Measurements from ENCODE around the gene COBL. TPM values are rescaled to one million over a fixed set of nuclear protein-coding genes. Genes with fewer than 3 reads are reported as not detected.
A peak's percentile ranks its signal among the peaks of the same experiment; 100 is the strongest.

Gene COBL
- total RNA-seq, 1 donor from 2014 or later = 9.2 TPM

GRCh38 chr7:51255536-51256208, 60.9 kb downstream of the COBL start:
- no peak for DNase-seq (ENCODE audit: low spot score)

- DNase-seq (ENCODE audit: low spot score) = no peak
Observed at GRCh38 chr7:51255036-51255435, 61.6 kb downstream of the COBL start.

GRCh38 chr7:51253157-51253556, 63.5 kb downstream of the COBL start:
- DNase-seq (ENCODE audit: low spot score) = no peak

DNA sequence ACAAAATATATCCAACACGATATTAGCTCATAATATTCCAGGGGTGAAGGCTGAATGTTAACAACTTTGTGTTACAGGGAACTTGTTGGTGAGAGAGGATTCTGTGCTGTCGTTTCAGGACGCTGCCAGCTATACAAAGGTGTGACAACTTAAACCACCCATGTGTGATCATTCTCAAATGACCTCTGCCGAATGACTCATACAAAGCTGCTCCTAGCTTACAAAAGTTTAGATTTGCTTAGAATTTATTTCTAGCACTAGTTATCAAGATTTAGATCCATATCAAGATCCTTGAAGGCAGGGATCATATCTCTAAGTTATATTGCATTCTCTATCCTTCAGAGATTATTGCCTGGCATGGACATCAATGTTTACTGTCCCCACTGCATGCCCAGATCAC, 65.3 kb downstream of the COBL start:
- DNase-seq (ENCODE audit: low spot score) = peak; percentile 8

- no peak for DNase-seq (ENCODE audit: low spot score)
Observed at GRCh38 chr7:51250512-51250911, 66.1 kb downstream of the COBL start.

DNA sequence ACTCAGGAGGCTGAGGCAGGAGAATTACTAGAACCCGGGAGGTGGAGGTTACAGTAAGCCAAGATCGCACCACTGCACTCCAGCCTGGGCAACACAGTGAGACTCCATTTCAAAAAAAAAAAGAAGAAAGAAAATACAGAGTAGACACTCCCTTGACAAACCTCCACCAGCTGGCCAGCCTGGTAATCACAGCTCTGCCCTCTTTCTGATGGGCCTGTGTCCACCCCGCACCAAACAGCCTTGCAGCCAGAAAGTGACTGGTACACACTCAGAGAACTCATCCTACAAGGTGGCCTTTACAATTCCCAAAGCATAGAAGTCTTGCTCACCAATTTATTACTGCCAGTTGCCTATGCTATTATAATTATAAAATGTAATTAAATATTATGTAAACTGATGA, 66.6 kb downstream of the COBL start:
- DNase-seq (ENCODE audit: low spot score) = no peak

DNA sequence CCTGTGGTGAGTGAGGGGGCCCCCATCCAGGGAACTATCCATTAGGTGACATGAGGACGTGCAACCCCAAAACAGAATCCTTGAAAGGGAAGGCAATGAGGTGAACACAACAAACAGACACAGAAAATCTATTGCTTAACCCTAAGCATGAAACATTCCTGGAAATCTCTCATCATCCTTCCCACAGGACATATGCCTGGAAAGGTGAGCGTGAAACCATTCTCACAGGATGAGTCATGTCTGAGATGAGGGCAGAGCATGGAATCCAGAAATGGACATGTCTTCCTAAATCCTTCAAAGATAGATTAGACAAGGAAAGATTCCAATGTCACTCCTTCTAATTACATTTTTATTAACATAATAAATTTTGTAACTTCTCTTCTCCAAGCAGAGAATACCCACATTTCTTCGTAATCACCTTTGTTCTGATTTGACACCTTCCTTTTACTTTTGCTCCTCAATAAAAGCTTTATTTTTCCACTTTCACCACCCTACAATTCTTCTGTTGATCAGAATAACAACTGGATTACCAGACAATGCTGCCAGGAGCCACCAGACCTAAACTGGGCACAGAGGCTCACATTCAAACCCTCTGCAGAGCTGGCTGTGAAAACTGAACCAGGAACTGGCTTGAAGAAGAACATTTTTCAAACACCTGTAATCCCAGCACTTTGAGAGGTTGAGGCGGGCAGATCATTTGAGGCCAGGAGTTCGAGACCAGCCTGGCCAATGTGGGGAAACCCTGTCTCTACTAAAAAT, 67.2 kb downstream of the COBL start:
- DNase-seq (ENCODE audit: low spot score) = peak; percentile 53

DNA sequence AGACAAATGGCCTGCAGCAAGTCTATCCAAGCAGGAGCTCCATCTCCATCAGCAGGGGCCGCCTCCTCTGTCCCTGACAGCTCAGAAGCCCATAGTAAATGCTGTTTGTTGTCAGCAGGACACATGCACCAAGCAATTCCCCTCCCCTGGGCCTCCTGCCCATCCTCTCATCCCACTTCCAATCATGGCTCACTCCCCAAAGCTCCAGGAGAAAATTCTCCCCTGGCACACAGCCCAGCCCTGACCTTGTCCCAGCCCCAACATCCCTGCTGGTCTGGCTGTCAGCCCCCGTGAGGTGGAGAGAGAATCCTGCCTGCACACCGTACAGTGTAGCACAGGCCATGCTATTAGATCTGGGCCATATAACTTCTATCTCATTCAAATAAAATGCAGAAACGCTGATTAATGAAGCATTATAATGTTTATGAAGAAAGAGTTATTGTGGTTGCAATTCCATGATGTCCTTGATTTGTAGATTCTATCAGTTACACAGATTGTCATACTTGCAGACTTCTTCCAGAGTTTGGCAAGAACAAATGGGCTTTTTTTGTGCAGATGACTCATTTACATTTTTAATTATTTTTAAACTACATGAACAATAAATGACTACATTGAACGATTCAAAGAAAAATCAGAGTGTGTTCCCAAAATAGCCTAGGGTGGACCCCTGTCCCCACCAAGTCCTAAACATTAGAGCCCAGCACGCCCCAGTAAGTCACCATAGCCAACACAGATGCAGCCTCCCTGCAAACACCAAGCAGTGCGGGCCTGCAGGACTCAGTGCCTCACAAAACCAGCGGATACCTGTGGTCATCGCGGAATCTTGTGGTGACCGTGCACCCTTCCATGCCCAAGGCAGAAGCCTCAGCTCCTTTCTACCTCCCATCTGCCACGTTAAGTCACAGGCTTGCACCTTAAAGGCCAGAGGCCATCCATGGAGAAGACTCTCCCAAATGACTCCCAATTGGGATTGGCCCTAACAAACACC, 70.1 kb downstream of the COBL start:
- peak; percentile 74 for DNase-seq (ENCODE audit: low spot score)

- peak; percentile 59 for DNase-seq (ENCODE audit: low spot score)
Observed at GRCh38 chr7:51244885-51245284, 71.7 kb downstream of the COBL start.

DNA sequence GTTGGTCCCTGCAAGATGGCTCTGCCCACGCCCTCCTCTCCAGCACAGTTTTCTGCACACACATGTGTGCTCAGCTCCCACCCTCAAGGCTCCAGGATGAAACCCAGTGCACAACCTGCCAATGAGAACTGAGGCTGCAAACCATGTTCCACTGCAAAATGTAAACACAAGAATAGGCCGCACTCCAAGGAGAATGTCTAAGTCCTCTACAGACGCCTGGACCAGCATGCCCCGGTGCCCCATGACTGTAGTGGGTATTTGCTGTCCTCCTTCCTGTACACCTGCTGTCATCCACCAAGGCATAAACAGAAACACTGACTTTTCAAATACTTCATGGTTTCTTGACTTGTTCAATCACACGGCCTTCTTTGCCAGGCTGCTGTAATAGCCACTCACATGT, 72.6 kb downstream of the COBL start:
- DNase-seq (ENCODE audit: low spot score) = peak; percentile 22

DNA sequence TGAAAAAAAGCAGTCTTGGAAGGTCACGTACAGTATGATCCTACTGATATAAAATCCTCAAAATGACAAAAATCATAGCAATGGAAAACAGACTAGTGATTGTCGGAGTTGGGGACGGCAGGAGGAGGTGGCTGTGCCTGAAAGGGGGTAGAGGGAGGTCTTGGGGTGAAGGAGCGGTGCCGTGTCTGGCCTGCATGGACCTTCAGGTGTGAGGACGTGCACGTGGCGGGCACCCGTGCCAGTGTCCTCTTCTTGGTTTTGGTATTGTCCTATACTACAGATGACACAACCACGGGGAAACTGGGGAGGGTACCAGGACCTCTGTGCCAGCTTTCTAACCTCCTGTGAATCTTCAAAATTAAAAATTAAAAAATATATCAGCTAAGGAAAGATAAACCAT, 73.0 kb downstream of the COBL start:
- peak; percentile 65 for DNase-seq (ENCODE audit: low spot score)

- DNase-seq (ENCODE audit: low spot score) = peak; percentile 72
Observed at GRCh38 chr7:51242881-51243518, 73.6 kb downstream of the COBL start.

DNA sequence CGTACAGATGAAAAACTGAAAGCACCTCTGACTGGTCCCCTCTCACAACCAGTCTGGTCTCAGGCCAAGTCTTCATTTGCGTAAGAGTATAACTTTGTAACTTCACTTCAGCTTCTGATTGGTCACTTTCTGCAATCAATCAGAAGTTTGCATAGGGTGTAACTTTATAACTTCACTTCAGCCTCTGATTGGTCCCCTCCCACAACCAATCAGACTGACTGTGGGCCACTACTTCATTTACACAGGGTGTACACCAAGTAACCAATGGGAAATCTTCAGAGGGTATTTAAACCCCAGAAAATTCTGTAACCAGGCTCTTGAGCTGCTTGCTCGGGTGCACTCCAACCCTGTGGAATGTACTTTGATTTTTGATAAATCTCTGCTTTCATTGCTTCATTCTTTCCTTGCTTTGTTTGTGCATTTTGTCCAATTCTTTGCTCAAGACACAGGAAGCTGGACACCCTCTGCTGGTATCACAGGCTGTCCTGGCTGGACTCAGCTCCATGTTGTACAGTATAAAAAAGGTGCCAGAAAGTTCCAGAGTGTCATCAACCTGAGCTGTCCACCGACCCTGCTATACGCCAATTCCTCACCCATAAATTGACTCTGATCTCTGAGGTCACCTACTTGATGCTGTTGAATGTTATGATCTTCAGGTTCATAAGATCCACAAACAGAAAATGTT, 74.5 kb downstream of the COBL start:
- DNase-seq (ENCODE audit: low spot score) = peak; percentile 2

DNA sequence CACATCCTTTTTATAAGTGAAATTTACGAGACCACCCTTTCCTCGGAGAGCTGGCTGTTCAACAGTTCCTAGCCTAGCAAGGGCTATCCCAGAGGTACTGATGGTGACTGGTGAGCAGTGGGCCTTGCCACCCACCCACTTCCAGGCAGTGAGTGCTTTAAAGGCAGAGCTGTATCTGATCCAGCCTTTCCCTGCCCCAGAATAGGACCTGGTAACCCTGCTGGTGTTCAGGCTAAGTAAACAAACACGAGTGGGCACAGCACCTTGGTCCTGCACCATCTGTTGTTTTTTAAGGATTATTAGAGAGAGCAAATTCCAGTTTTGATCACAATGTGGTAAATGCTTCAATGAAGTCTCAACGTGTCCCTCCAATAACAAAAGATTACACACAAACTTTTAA, 75.7 kb downstream of the COBL start:
- peak; percentile 18 for DNase-seq (ENCODE audit: low spot score)

DNA sequence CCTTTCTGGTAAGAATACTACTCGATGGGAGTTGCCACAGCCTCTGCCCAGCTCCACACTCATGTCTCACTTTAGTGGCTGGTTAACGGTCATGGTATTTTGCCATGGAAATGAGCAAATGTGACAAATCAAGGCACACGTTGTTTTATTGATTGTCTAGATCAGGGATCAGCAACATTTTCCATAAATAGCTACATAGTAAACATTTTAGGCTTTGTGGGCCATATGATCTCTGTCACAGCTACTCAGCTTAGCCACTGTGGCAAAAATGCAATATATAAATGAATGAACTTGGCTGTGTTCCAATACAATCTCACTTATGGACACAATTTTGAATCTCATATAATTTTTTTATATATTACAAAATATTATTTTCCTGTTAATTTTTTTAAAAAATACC, 76.9 kb downstream of the COBL start:
- no peak for DNase-seq (ENCODE audit: low spot score)

GRCh38 chr7:51238981-51239495, 77.6 kb downstream of the COBL start:
- peak; percentile 2 for DNase-seq (ENCODE audit: low spot score)

DNA sequence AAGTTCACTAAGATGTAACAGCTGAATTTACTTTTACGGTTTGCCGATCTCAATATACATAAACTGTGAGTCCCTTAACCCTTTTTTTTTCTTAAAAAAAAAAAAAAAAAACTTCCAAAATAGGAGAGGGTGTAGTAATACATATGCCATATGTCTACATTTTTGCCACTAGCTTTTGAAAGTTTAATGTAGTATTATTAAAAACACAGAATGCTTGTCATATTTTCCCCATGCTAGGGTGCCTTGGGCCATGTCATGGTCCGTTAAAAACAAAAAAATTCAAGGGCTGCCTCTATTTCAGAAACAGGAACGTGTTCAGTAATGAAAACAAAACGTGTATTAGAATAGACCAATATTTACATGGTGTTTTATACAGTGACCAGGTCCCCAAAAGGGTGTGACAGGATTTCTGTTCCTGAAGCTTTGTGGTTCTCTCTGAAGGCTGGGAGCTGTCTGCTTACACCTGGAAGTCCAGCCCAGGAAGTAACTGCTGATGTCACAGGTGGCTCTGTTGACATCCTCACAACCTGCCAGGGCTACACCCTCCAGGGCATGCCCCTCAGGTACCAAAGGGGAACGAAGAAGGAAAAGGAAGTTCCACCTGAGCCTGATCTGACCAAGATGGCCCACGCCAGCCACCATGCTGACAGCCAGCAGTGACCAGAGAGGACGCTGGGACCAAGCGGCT, 79.0 kb downstream of the COBL start:
- DNase-seq (ENCODE audit: low spot score) = peak; percentile 81

DNA sequence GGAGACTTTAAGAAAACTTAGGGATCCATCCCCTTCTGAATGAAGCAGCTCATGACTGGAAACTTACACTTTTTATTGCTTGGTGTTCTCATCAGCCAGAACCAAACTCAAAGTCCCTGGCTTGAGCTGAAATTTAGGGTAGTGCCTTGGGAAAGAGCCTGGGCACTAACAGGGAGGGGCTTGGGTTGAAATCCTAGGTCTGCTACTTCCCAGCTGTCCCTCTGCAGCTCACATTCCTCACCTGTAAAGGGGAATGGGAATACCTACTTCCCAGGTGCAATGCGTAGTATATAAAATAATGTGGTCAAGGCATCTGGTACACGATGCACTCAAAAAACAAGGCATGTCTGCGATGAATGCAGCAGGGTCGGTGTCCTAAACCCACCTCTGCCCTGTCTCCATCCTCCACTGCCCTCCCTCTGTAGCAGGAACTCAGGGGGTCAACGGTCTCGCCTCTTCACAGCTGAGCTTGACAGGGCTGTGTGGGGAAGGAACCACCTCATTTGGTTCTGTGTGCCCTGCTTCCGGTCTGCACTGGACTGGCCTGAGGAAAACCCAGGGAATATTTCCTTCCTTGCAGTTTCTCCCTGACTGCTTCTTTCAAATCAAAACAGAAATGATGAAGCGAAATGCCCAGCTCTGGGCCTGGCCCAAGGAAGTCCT, 80.0 kb downstream of the COBL start:
- DNase-seq (ENCODE audit: low spot score) = peak; percentile 47

Measured in mesenteric fat pad (tissue), 1 donor.